ENCODE results near the gene ERCC6L2.

- TF ChIP-seq CTCF (IDR thresholded peaks at IDR 0.05; ENCODE audit: low read depth, low read length, poor library complexity, severe bottlenecking) (no peak), EZH2phosphoT487 (IDR thresholded peaks at IDR 0.05; ENCODE audit: borderline replicate concordance, low read length) (no peak)
Observed at GRCh38 chr9:95830768-95831167, 44.7 kb upstream of the ERCC6L2 start.

Data from DOHH2 (cell line).